ENCODE data around the gene LAMA1. TPM values are rescaled to one million over a fixed set of nuclear protein-coding genes. Genes with fewer than 3 reads are reported as not detected.

The LAMA1 gene
- total and polyA plus RNA-seq, 2 of the 4 experiments (the other 2 are of a cell fraction): 10.9 to 15.5 TPM

GRCh38 chr18:6960656-6961055 is 156.9 kb downstream of the LAMA1 start:
- no peak overlapping the region for H2AK5ac ChIP-seq (ENCODE audit: low read depth, low read length)
- in situ Hi-C loops (cut with MboI; ENCODE audit: low sequenced_read_pairs) (no loop called here), dilution Hi-C loops (cut with HindIII; ENCODE audit: low sequenced_read_pairs, unreplicated experiment) (no loop called here), intact Hi-C loops (cut with micrococcal nuclease) (no loop called here)
- CTCF ChIA-PET: no interaction called here
- no peaks in the 10 kb centered on the region for H3K27me3 ChIP-seq (ENCODE audit: control insufficient read depth, insufficient read depth, low read length)
- no peak overlapping the region for H2AFZ ChIP-seq (replicated peaks; ENCODE audit: low read length, poor library complexity)
- no peak overlapping the region for H2BK5ac ChIP-seq (ENCODE audit: low read depth, low read length, poor library complexity, severe bottlenecking)
- H4K8ac ChIP-seq (ENCODE audit: low read depth in 2 of 2, low read length in 2 of 2): no peak overlapping the region
- no peak overlapping the region for H2BK15ac ChIP-seq (ENCODE audit: low read depth, low read length)
- H3K56ac ChIP-seq (ENCODE audit: extremely low read depth, insufficient read depth, low read length): no peak overlapping the region
- no peak overlapping the region for H3K4ac ChIP-seq (ENCODE audit: low read depth, low read length)
- no peak overlapping the region for H4K5ac ChIP-seq (ENCODE audit: low read depth, low read length)
- no peak overlapping the region for H3K23ac ChIP-seq (ENCODE audit: low read depth, low read length)
- DNase-seq (peak; percentile 65), ATAC-seq (ENCODE audit: low read depth) (peak; percentile 83)
- no peak overlapping the region for H4K91ac ChIP-seq (ENCODE audit: insufficient read depth, low read depth, low read length)
- no peak overlapping the region for H3K4me2 ChIP-seq (ENCODE audit: low read depth, low read length)
- no TSS peak for BruUV-seq (replicated peaks)
- H3K79me1 ChIP-seq (ENCODE audit: low read depth in 1 of 2, low read length in 2 of 2): no peaks in the 10 kb centered on the region
- H2BK20ac ChIP-seq (ENCODE audit: low read depth, low read length): no peak overlapping the region
- no peak overlapping the region for H3K18ac ChIP-seq (ENCODE audit: low read depth, low read length)
- no peaks in the 10 kb centered on the region for H4K20me1 ChIP-seq (ENCODE audit: insufficient read depth, low read length)
- H2BK120ac ChIP-seq (ENCODE audit: low read depth, low read length): no peak overlapping the region
- no peaks in the 10 kb centered on the region for H3K9me1 ChIP-seq (ENCODE audit: insufficient read depth, low read length)
- H3K27ac ChIP-seq (ENCODE audit: insufficient read depth, low read length): no peak overlapping the region
- no peak overlapping the region for H3K4me3 ChIP-seq (ENCODE audit: insufficient read depth, low read depth, low read length)
- peaks cover 11% of the 10 kb centered on the region; the same call in 1 of the 2 replicates for H3K36me3 ChIP-seq (ENCODE audit: control insufficient read depth, insufficient read depth, low read length)
- H3K9ac ChIP-seq (ENCODE audit: low read depth, low read length): no peak overlapping the region
- H3K14ac ChIP-seq (replicated peaks; ENCODE audit: low read depth, low read length): no peak overlapping the region
- H2AK9ac ChIP-seq (replicated peaks; ENCODE audit: low read depth, low read length, poor library complexity): no peak overlapping the region
- 0 out of 2 replicates have a peak, but pooled peaks have one; percentile 15 for TF ChIP-seq FOS (IDR thresholded peaks at IDR 0.05; ENCODE audit: low read depth, low read length)
- no peak for TF ChIP-seq CHD1 (IDR thresholded peaks at IDR 0.05; ENCODE audit: low read depth, low read length)
- TF ChIP-seq BHLHE40 (IDR thresholded peaks at IDR 0.05; ENCODE audit: low read depth, low read length): peak; percentile 9; the same call in 1 of the 2 replicates
- no CpG with 5 or more reads among the region's 2 CpGs for WGBS, 2 experiments (ENCODE audit: extremely low coverage in 2 of 2, insufficient read length in 1 of 2)
- no peaks in the 10 kb centered on the region for H3K9me3 ChIP-seq (ENCODE audit: control insufficient read depth, insufficient read depth, low read length)
- H3K4me1 ChIP-seq (ENCODE audit: control insufficient read depth, insufficient read depth, low read length): no peaks in the 10 kb centered on the region
- POLR2A ChIA-PET (ENCODE audit: unreplicated experiment): no interaction called here
